H1 (cell line): ENCODE results near the gene TCF4. TPM values are rescaled to one million over a fixed set of nuclear protein-coding genes. Genes with fewer than 3 reads are reported as not detected.

ENCODE experiments used
- CTCF ChIA-PET: fragments of 300-600 bp; sonication (Branson Sonifier 250); formaldehyde crosslinking; loops from one replicate; lab custom pipeline; 2021; ENCODE audit not compliant: partially characterized antibody; lab: Charles Lee
- POLR2A ChIA-PET: fragments of 300-600 bp; sonication (Branson Sonifier 250); formaldehyde crosslinking; loops from one replicate; lab custom pipeline; 2021; ENCODE audit warnings: inconsistent platforms; ENCODE audit not compliant: partially characterized antibody; lab: Charles Lee
- DNase-seq, 2 experiments: peaks; one replicate each; pipeline versions ENCODE4 v3.0.0 to v3.0.0-alpha.2; 2010 to 2022; ENCODE audit warnings: low spot score in 2 of 2, low read depth in 1 of 2, mixed read lengths in 1 of 2
- FAIRE-seq: peaks from 2 replicates; lab custom pipeline; 2011; peaks lifted over from hg19 to GRCh38; lab: Jason Lieb, UNC
- H2AFZ ChIP-seq: 2 replicates; pipeline ENCODE4 v1.8.1; 2012; ENCODE audit warnings: low read length, inconsistent platforms
- H2AK5ac ChIP-seq: 2 replicates; pipeline ENCODE4 v1.6.1; 2013; ENCODE audit warnings: low read depth, low read length
- H2BK120ac ChIP-seq: replicated peaks from 2 replicates; pipeline ENCODE3; 2013; ENCODE audit warnings: low read depth, low read length, inconsistent platforms
- H2BK12ac ChIP-seq: 2 replicates; pipeline ENCODE4 v1.6.1; 2013; ENCODE audit warnings: low read depth, low read length
- H2BK15ac ChIP-seq: 2 replicates; pipeline ENCODE4 v1.6.1; 2013; ENCODE audit warnings: low read length
- H2BK20ac ChIP-seq: 2 replicates; pipeline ENCODE4 v1.6.1; 2013; ENCODE audit warnings: low read length
- H2BK5ac ChIP-seq: 2 replicates; pipeline ENCODE4 v1.6.1; 2013; ENCODE audit warnings: low read depth, low read length
- H3K14ac ChIP-seq: 2 replicates; pipeline ENCODE4 v1.6.1; 2013; ENCODE audit warnings: inconsistent platforms; ENCODE audit not compliant: insufficient read length
- H3K18ac ChIP-seq: 2 replicates; pipeline ENCODE4 v1.6.1; 2013; ENCODE audit warnings: low read length; ENCODE audit errors: extremely low read depth
- H3K23ac ChIP-seq: 2 replicates; pipeline ENCODE4 v1.6.1; 2013; ENCODE audit warnings: inconsistent platforms; ENCODE audit not compliant: insufficient read length
- H3K23me2 ChIP-seq: 2 replicates; pipeline ENCODE4 v1.6.1; 2013; ENCODE audit warnings: low read depth, low read length
- H3K27ac ChIP-seq: 2 replicates; pipeline ENCODE4 v1.6.1; 2011; ENCODE audit warnings: low read depth, low read length, inconsistent platforms
- H3K27me3 ChIP-seq, 4 experiments: replicated peaks in 1 of 4; 1 replicate in 1 of 4; 2 replicates in 3 of 4; pipeline versions ENCODE4 v1.6.1 to v1.8.1; 2011 to 2013; ENCODE audit warnings: low read length in 3 of 4, mild to moderate bottlenecking in 3 of 4, inconsistent platforms in 2 of 4, mixed read lengths in 2 of 4, moderate library complexity in 1 of 4; ENCODE audit not compliant: control insufficient read depth in 3 of 4, insufficient read depth in 3 of 4; ENCODE audit errors: extremely low read depth in 1 of 4
- H3K36me3 ChIP-seq, 4 experiments: 2 replicates each; pipeline versions ENCODE4 v1.6.1 to v1.8.1; 2011 to 2013; ENCODE audit warnings: mild to moderate bottlenecking in 4 of 4, low read length in 3 of 4, moderate library complexity in 2 of 4, control low read depth in 1 of 4, inconsistent platforms in 1 of 4; ENCODE audit not compliant: insufficient read depth in 4 of 4, control insufficient read depth in 2 of 4
- H3K4ac ChIP-seq: replicated peaks from 2 replicates; pipeline ENCODE3; 2013; ENCODE audit warnings: low read length, low read depth, mixed read lengths, inconsistent platforms; ENCODE audit not compliant: insufficient read length
- H3K4me1 ChIP-seq, 4 experiments: replicated peaks in 1 of 4; 1 replicate in 1 of 4; 2 replicates in 3 of 4; pipeline versions ENCODE4 v1.6.1 to v1.8.1; 2011 to 2013; ENCODE audit warnings: low read length in 3 of 4, inconsistent platforms in 2 of 4, mixed read lengths in 1 of 4; ENCODE audit not compliant: insufficient read depth in 4 of 4, control insufficient read depth in 3 of 4
- H3K4me2 ChIP-seq, 2 experiments: 2 replicates each; pipeline versions ENCODE4 v1.6.1 to v1.8.1; 2011 to 2013; ENCODE audit warnings: low read depth in 2 of 2, low read length in 2 of 2, control low read depth in 1 of 2, inconsistent platforms in 1 of 2, mild to moderate bottlenecking in 1 of 2; ENCODE audit not compliant: insufficient read depth in 1 of 2
- H3K4me3 ChIP-seq, 4 experiments: fragments of 200-600, 300-600 bp in 1 of 4; sonication (generic), shearing (Covaris generic), sonication (Bioruptor Twin) in 1 of 4; 2 replicates each; pipeline versions ENCODE4 v1.5.1 to v1.8.1; 2011 to 2016; ENCODE audit warnings: low read length in 4 of 4, low read depth in 3 of 4, control low read depth in 2 of 4, inconsistent platforms in 2 of 4, mild to moderate bottlenecking in 2 of 4, mixed read lengths in 1 of 4, moderate library complexity in 1 of 4; ENCODE audit not compliant: insufficient read depth in 2 of 4; ENCODE audit errors: extremely low read depth in 1 of 4
- H3K56ac ChIP-seq: replicated peaks from 2 replicates; pipeline ENCODE3; 2013; ENCODE audit warnings: low read depth, mild to moderate bottlenecking, mixed read lengths, low read length, inconsistent platforms; ENCODE audit not compliant: insufficient read length
- H3K79me1 ChIP-seq: 2 replicates; pipeline ENCODE4 v1.6.1; 2013; ENCODE audit warnings: low read depth, low read length, control low read depth
- H3K79me2 ChIP-seq, 2 experiments: 2 replicates each; pipeline versions ENCODE4 v1.6.1 to v1.8.1; 2012 to 2013; ENCODE audit warnings: low read length in 2 of 2, mild to moderate bottlenecking in 2 of 2, inconsistent platforms in 1 of 2; ENCODE audit not compliant: insufficient read depth in 2 of 2, control insufficient read depth in 1 of 2
- H3K9ac ChIP-seq, 4 experiments: replicated peaks in 1 of 4; 1 replicate in 1 of 4; 2 replicates in 3 of 4; pipeline versions ENCODE4 v1.6.1 to v1.8.1; 2011 to 2013; ENCODE audit warnings: low read depth in 3 of 4, low read length in 3 of 4, control low read depth in 2 of 4, mild to moderate bottlenecking in 2 of 4, moderate library complexity in 2 of 4, inconsistent platforms in 1 of 4; ENCODE audit errors: extremely low read depth in 1 of 4
- H3K9me3 ChIP-seq, 2 experiments: 2 replicates each; pipeline versions ENCODE4 v1.6.1 to v1.8.1; 2012 to 2013; ENCODE audit warnings: mild to moderate bottlenecking in 2 of 2, moderate library complexity in 2 of 2, control low read depth in 1 of 2, inconsistent platforms in 1 of 2, low read depth in 1 of 2, low read length in 1 of 2, mixed read lengths in 1 of 2; ENCODE audit not compliant: insufficient read depth in 2 of 2
- H4K20me1 ChIP-seq, 2 experiments: replicated peaks in 1 of 2; 2 replicates each; pipeline versions ENCODE3 to v1.8.1; 2011 to 2013; ENCODE audit warnings: inconsistent platforms in 2 of 2, low read length in 2 of 2, mild to moderate bottlenecking in 1 of 2; ENCODE audit not compliant: insufficient read depth in 2 of 2, control insufficient read depth in 1 of 2
- H4K5ac ChIP-seq: 2 replicates; pipeline ENCODE4 v1.6.1; 2013; ENCODE audit warnings: low read length, low read depth, mixed read lengths, inconsistent platforms; ENCODE audit not compliant: insufficient read length
- H4K8ac ChIP-seq: 2 replicates; pipeline ENCODE4 v1.8.0; 2013; ENCODE audit warnings: mild to moderate bottlenecking, moderate library complexity, low read length, inconsistent platforms; ENCODE audit not compliant: insufficient read depth; ENCODE audit errors: extremely low read depth
- H4K91ac ChIP-seq: replicated peaks from 2 replicates; pipeline ENCODE3; 2013; ENCODE audit warnings: low read length, mixed read lengths, inconsistent platforms; ENCODE audit not compliant: insufficient read length
- CBX5 ChIP-seq: fragments of 300-800, 300-1000 bp; sonication (generic); IDR thresholded peaks from 2 replicates; pipeline ENCODE4 v1.7.1; 2016; ENCODE audit warnings: antibody characterized with exemption, low read length, low read depth
- CBX8 ChIP-seq: fragments of 300-800, 300-1000 bp; sonication (generic); IDR thresholded peaks from 2 replicates; pipeline ENCODE4 v1.7.1; 2016; ENCODE audit warnings: low read depth, low read length, borderline replicate concordance
- CHD2 ChIP-seq: IDR thresholded peaks from 2 replicates; pipeline ENCODE4 v1.6.1; 2012; ENCODE audit warnings: low read length, improper control_type of control experiment
- CREB1 ChIP-seq: IDR thresholded peaks from 2 replicates; pipeline ENCODE4 v1.6.1; 2012; ENCODE audit warnings: inconsistent platforms
- EP300 ChIP-seq, 2 experiments: IDR thresholded peaks; 1 replicate in 1 of 2; 2 replicates in 1 of 2; pipeline ENCODE4 v1.6.1; 2011 to 2012; ENCODE audit warnings: low read depth in 2 of 2, low read length in 2 of 2, mild to moderate bottlenecking in 2 of 2, borderline replicate concordance in 1 of 2, inconsistent platforms in 1 of 2, moderate library complexity in 1 of 2
- EZH2 ChIP-seq: fragments of 200-600 bp; sonication (generic); IDR thresholded peaks from 2 replicates; pipeline ENCODE4 v1.7.1; 2012; ENCODE audit warnings: low read depth, mild to moderate bottlenecking, moderate library complexity, low read length, inconsistent platforms; ENCODE audit not compliant: severe bottlenecking
- GTF2F1 ChIP-seq: IDR thresholded peaks from 2 replicates; pipeline ENCODE4 v1.6.1; 2012; ENCODE audit warnings: low read depth, low read length, improper control_type of control experiment, borderline replicate concordance
- HDAC2 ChIP-seq, 2 experiments: fragments of 300-600 bp in 1 of 2; sonication (generic) in 1 of 2; IDR thresholded peaks; 2 replicates each; pipeline ENCODE4 v1.6.1; 2011 to 2012; ENCODE audit warnings: low read depth in 2 of 2, low read length in 2 of 2, mild to moderate bottlenecking in 2 of 2, moderate library complexity in 2 of 2, borderline replicate concordance in 1 of 2, inconsistent platforms in 1 of 2
- KDM4A ChIP-seq: IDR thresholded peaks from one replicate; pipeline ENCODE4 v1.7.1; 2012; ENCODE audit warnings: low read depth, mild to moderate bottlenecking, moderate library complexity, low read length, inconsistent platforms; ENCODE audit not compliant: severe bottlenecking
- KDM5A ChIP-seq: fragments of 200-600 bp; IDR thresholded peaks from 2 replicates; pipeline ENCODE4 v1.7.1; 2012; ENCODE audit warnings: mild to moderate bottlenecking, low read length, inconsistent platforms, mixed read lengths
- MAFK ChIP-seq: IDR thresholded peaks from 2 replicates; pipeline ENCODE4 v1.6.1; 2012; ENCODE audit warnings: low read depth, mild to moderate bottlenecking, improper control_type of control experiment, low read length
- RAD21 ChIP-seq, 2 experiments: IDR thresholded peaks in 1 of 2; conservative IDR thresholded peaks in 1 of 2; 2 replicates each; pipeline ENCODE4 v1.6.1; 2011; ENCODE audit warnings: low read depth in 2 of 2, low read length in 2 of 2, improper control_type of control experiment in 1 of 2, inconsistent platforms in 1 of 2, mild to moderate bottlenecking in 1 of 2, moderate library complexity in 1 of 2
- TBP ChIP-seq: IDR thresholded peaks from 2 replicates; pipeline ENCODE4 v1.6.1; 2011; ENCODE audit warnings: low read depth, low read length, improper control_type of control experiment
- TEAD4 ChIP-seq: IDR thresholded peaks from 2 replicates; pipeline ENCODE4 v1.6.1; 2012; ENCODE audit warnings: low read depth, low read length, inconsistent platforms, mixed read lengths
- WGBS, 2 experiments: shearing (Covaris generic) in 1 of 2; methylation state at CpG; one replicate each; pipeline versions ENCODE4 v1.1.6 to v1.1.7; 2013 to 2015; ENCODE audit warnings: low lambda C conversion rate in 2 of 2, mixed read lengths in 2 of 2, inconsistent platforms in 1 of 2, low coverage in 1 of 2, missing lambda C conversion rate in 1 of 2; ENCODE audit not compliant: insufficient replicate concordance in 2 of 2, insufficient coverage in 1 of 2, insufficient read length in 1 of 2; ENCODE audit errors: extremely low coverage in 1 of 2, missing lambda C conversion rate in 1 of 2; 5-methylcytosine and 5-hydroxymethylcytosine counted together
- polyA plus RNA-seq, 7 experiments: library from polyadenylated mRNA; depleted of rRNA in 3 of 7; stranded (reverse) in 5 of 7; unstranded in 2 of 7; fragments of >200 nt in 5 of 7; fragments of 200-250 nt in 2 of 7; gene quantifications; 1 replicate in 5 of 7; 2 replicates in 1 of 7; 4 replicates in 1 of 7; pipeline versions ENCODE4 v1.2.1 to v1.2.3, GENCODE V29; 2011 to 2013; ENCODE audit warnings: missing spikeins in 2 of 7, mixed read lengths in 2 of 7
- total RNA-seq: library from RNA; stranded (reverse); fragmentation: NEBNext Ultra II Directional; extraction: Animal tissue kit (Norgen Biotek cat#: 25700); gene quantifications from 2 replicates; pipeline ENCODE4 v1.2.1, GENCODE V29; 2021

TCF4 gene
- total and polyA plus RNA-seq, 2 of the 8 experiments (the other 6 are each of a cell fraction or from before 2014, with no cell fraction given), result 59.3 to 118 TPM

GRCh38 chr18:55475467-55475866 lies 112.5 kb downstream of the TCF4 start:
- POLR2A ChIA-PET, result no interaction called here
- H2BK5ac ChIP-seq, result no peak overlapping the region

More at GRCh38 chr18:55475467-55475866, 112.5 kb downstream of the TCF4 start:
- Histone ChIP-seq H3K27ac (no peak overlapping the region), H3K9me3 (no peaks in the 10 kb centered on the region), H3K79me1 (peaks cover 10% of the 10 kb centered on the region), H3K23me2 (no peaks in the 10 kb centered on the region), H4K5ac (no peak overlapping the region), H3K18ac (no peak overlapping the region), H2BK15ac (no peak overlapping the region), H3K14ac (no peak overlapping the region), H2AK5ac (no peak overlapping the region), H3K4me3 (no peak overlapping the region), H2BK20ac (no peak overlapping the region), H2BK12ac (no peak overlapping the region), H4K91ac (no peak overlapping the region), H3K4ac (no peak overlapping the region), H4K8ac (no peak overlapping the region), H3K4me1 (peaks cover 0 to 7% (median 7%) of the 10 kb centered on the region in 4 experiments; a peak in 4 of 7 replicates), H3K27me3 (no peaks in the 10 kb centered on the region), H3K36me3 (no peaks in the 10 kb centered on the region), H3K4me2 (no peak overlapping the region), H3K56ac (no peak overlapping the region), H3K9ac (no peak overlapping the region), H4K20me1 (peaks cover 0 to 1% of the 10 kb centered on the region in 2 experiments), H3K23ac (no peak overlapping the region), H2BK120ac (no peak overlapping the region), H2AFZ (no peak overlapping the region), H3K79me2 (peaks cover 0 to 94% of the 10 kb centered on the region in 2 experiments; a peak in 2 of 4 replicates)
- FAIRE-seq, result no peak
- no peak for TF ChIP-seq CBX5
- TF ChIP-seq GTF2F1, result no peak
- no peak for TF ChIP-seq CHD2
- no peak for TF ChIP-seq KDM5A
- TF ChIP-seq RAD21 (IDR thresholded peaks at IDR 0.05 in 1 of 2, conservative IDR thresholded peaks at IDR 0.05 in 1 of 2; ENCODE audit: low read depth in 2 of 2, low read length in 2 of 2), result no peak
- no peak for TF ChIP-seq CREB1
- no peak for TF ChIP-seq TBP
- TF ChIP-seq EP300 (IDR thresholded peaks at IDR 0.05; ENCODE audit: borderline replicate concordance in 1 of 2, low read depth in 2 of 2, low read length in 2 of 2), result no peak
- no peak for TF ChIP-seq TEAD4
- TF ChIP-seq EZH2, result no peak
- no peak for TF ChIP-seq MAFK
- no peak for TF ChIP-seq HDAC2 (IDR thresholded peaks at IDR 0.05; ENCODE audit: borderline replicate concordance in 1 of 2, low read depth in 2 of 2, low read length in 2 of 2)
- no peak for TF ChIP-seq KDM4A
- TF ChIP-seq CBX8, result no peak
- no peak for DNase-seq
- 96% methylated on average over 5 of the region's 5 CpGs; no CpG with 5 or more reads in 1 of the 2 experiments for WGBS, 2 experiments
- CTCF ChIA-PET, result no interaction called here
